K562 (cell line): ENCODE data around the gene INO80E. TPM values are rescaled to one million over a fixed set of nuclear protein-coding genes. Genes with fewer than 3 reads are reported as not detected.

Source experiments
- ATAC-seq: fragments of 200-7000 bp; cut with Tn5 transposase; 3 replicates; pipeline ENCODE4 v1.9.1; 2020; ENCODE audit warnings: moderate library complexity
- BruUV-seq: library from RNA; stranded (reverse); fragments of 400-500 nt; replicated peaks from 2 replicates; lab custom pipeline; 2021; lab: Mats Ljungman, UMichigan
- CTCF ChIA-PET: fragments of 300-600 bp; formaldehyde crosslinking; extraction: SDS; loops from one replicate; lab custom pipeline; 2021; ENCODE audit warnings: low intra/inter-chr PET ratio; lab: Yijun Ruan, JAX
- POLR2A ChIA-PET: fragments of 300-600, 350-650 bp; sonication (Branson Sonifier 250); formaldehyde crosslinking; extraction: SDS; loops from one replicate; lab custom pipeline; 2021; ENCODE audit warnings: antibody characterized with exemption, inconsistent platforms; lab: Yijun Ruan, JAX
- DNase-seq, 4 experiments: peaks; one replicate each; pipeline versions ENCODE4 v3.0.0 to v3.0.0-alpha.2; 2011 to 2018; ENCODE audit warnings: low spot score in 3 of 4, mixed read lengths in 3 of 4; ENCODE audit errors: extremely low read depth in 1 of 4
- FAIRE-seq: peaks from 2 replicates; lab custom pipeline; 2011; peaks lifted over from hg19 to GRCh38; lab: Jason Lieb, UNC
- H2AFZ ChIP-seq: 2 replicates; pipeline ENCODE4 v1.6.0; 2011; ENCODE audit warnings: low read depth, low read length, control low read depth, inconsistent platforms
- H3K27ac ChIP-seq: fragments of 200-600 bp; 3 replicates; pipeline ENCODE4 v1.8.0; 2011; ENCODE audit warnings: low read depth, mild to moderate bottlenecking, control low read depth, inconsistent platforms, low read length, moderate library complexity, mixed read lengths; ENCODE audit errors: extremely low read depth
- H3K27me3 ChIP-seq, 2 experiments: fragments of 300-600 bp in 1 of 2; 2 replicates in 1 of 2; 3 replicates in 1 of 2; pipeline versions ENCODE4 v1.6.0 to v1.8.0; 2011; ENCODE audit warnings: inconsistent platforms in 2 of 2, low read length in 2 of 2, mild to moderate bottlenecking in 1 of 2, mixed read lengths in 1 of 2, moderate library complexity in 1 of 2; ENCODE audit not compliant: control insufficient read depth in 2 of 2, insufficient read depth in 2 of 2
- H3K36me3 ChIP-seq: fragments of 300-600 bp; 3 replicates; pipeline ENCODE4 v1.8.0; 2011; ENCODE audit warnings: mild to moderate bottlenecking, low read length, inconsistent platforms; ENCODE audit not compliant: control insufficient read depth, insufficient read depth
- H3K4me1 ChIP-seq, 2 experiments: fragments of 200-600 bp in 1 of 2; replicated peaks in 1 of 2; 2 replicates in 1 of 2; 3 replicates in 1 of 2; pipeline versions ENCODE4 v1.5.1 to v1.8.0; 2011; ENCODE audit warnings: inconsistent platforms in 2 of 2, low read length in 2 of 2, mild to moderate bottlenecking in 1 of 2, mixed read lengths in 1 of 2, moderate library complexity in 1 of 2; ENCODE audit not compliant: control insufficient read depth in 2 of 2, insufficient read depth in 2 of 2
- H3K4me2 ChIP-seq: 2 replicates; pipeline ENCODE4 v1.6.1; 2011; ENCODE audit warnings: low read length, control low read depth, inconsistent platforms, mixed read lengths; ENCODE audit not compliant: insufficient read depth
- H3K4me3 ChIP-seq: fragments of 200-600 bp; sonication (generic), shearing (Covaris generic); 2 replicates; pipeline ENCODE4 v1.5.1; 2016; ENCODE audit warnings: control low read depth, inconsistent platforms
- H3K79me2 ChIP-seq: fragments of 200-600 bp; 3 replicates; pipeline ENCODE4 v1.8.0; 2011; ENCODE audit warnings: low read length, inconsistent platforms; ENCODE audit not compliant: control insufficient read depth, insufficient read depth
- H3K9ac ChIP-seq, 2 experiments: 2 replicates each; pipeline versions ENCODE4 v1.6.0 to v1.6.1; 2011; ENCODE audit warnings: low read depth in 2 of 2, low read length in 2 of 2, control low read depth in 1 of 2, inconsistent platforms in 1 of 2, mild to moderate bottlenecking in 1 of 2, mixed read lengths in 1 of 2; ENCODE audit not compliant: insufficient read depth in 1 of 2
- H3K9me1 ChIP-seq: one replicate; pipeline ENCODE4 v1.6.0; 2011; ENCODE audit warnings: inconsistent platforms, mild to moderate bottlenecking, low read length, moderate library complexity; ENCODE audit not compliant: control insufficient read depth, insufficient read depth
- H3K9me3 ChIP-seq: replicated peaks from 2 replicates; pipeline ENCODE4 v1.5.1; 2011; ENCODE audit warnings: low read depth, low read length, inconsistent platforms; ENCODE audit not compliant: control insufficient read depth, insufficient read depth
- H4K20me1 ChIP-seq: replicated peaks from 2 replicates; pipeline ENCODE4 v1.6.1; 2011; ENCODE audit warnings: low read length, inconsistent platforms, mixed read lengths; ENCODE audit not compliant: control insufficient read depth, insufficient read depth
- BMI1 ChIP-seq: fragments of 150-350 bp; IDR thresholded peaks from 2 replicates; pipeline ENCODE4 v1.6.1; 2014; ENCODE audit warnings: low read length
- CBFA2T2 ChIP-seq: fragments of 450-650 bp; conservative IDR thresholded peaks from 2 replicates; pipeline ENCODE4 v1.6.1; 2017; ENCODE audit warnings: mild to moderate bottlenecking
- CREB3 ChIP-seq: fragments of 450-650 bp; conservative IDR thresholded peaks from 2 replicates; pipeline ENCODE4 v1.6.1; 2016; ENCODE audit warnings: missing genetic modification characterization, low read depth, mild to moderate bottlenecking, missing compliant biosample characterization, moderate library complexity
- EP300 ChIP-seq: IDR thresholded peaks from 2 replicates; pipeline ENCODE4 v1.6.1; 2012; ENCODE audit warnings: low read length, improper control_type of control experiment
- ESRRA ChIP-seq: fragments of 450-650 bp; IDR thresholded peaks from 2 replicates; pipeline ENCODE4 v1.6.1; 2014; ENCODE audit warnings: low read depth, mild to moderate bottlenecking, moderate library complexity, borderline replicate concordance
- ETV6 ChIP-seq, 3 experiments: fragments of 150-350 bp in 1 of 3; sonication (generic) in 1 of 3; formaldehyde crosslinking in 1 of 3; IDR thresholded peaks; 2 replicates each; pipeline versions ENCODE4 v1.6.1 to v1.8.0; 2014 to 2022; ENCODE audit warnings: borderline replicate concordance in 2 of 3, low read depth in 2 of 3, antibody characterized with exemption in 1 of 3, low read length in 1 of 3, mild to moderate bottlenecking in 1 of 3, missing genetic modification reagents in 1 of 3
- EZH2 ChIP-seq: IDR thresholded peaks from 2 replicates; pipeline ENCODE4 v1.6.1; 2012; ENCODE audit warnings: low read depth, mild to moderate bottlenecking, inconsistent platforms, low read length, borderline replicate concordance
- GTF2E2 ChIP-seq: fragments of 200-800 bp; sonication (Bioruptor generic); IDR thresholded peaks from 2 replicates; pipeline ENCODE4 v1.6.1; 2016; ENCODE audit warnings: missing genetic modification characterization, missing compliant biosample characterization
- LEF1 ChIP-seq: fragments of 450-650 bp; IDR thresholded peaks from 2 replicates; pipeline ENCODE4 v1.6.1; 2016; ENCODE audit warnings: mild to moderate bottlenecking
- MIER1 ChIP-seq: fragments of 450-650 bp; IDR thresholded peaks from 2 replicates; pipeline ENCODE4 v1.6.1; 2016; ENCODE audit warnings: antibody characterized with exemption, mild to moderate bottlenecking, low read depth
- MXI1 ChIP-seq: IDR thresholded peaks from 2 replicates; pipeline ENCODE4 v1.6.1; 2011; ENCODE audit warnings: low read depth, mild to moderate bottlenecking, improper control_type of control experiment, low read length
- PHF8 ChIP-seq: fragments of 200-600 bp; sonication (generic); IDR thresholded peaks from 2 replicates; pipeline ENCODE4 v1.6.1; 2012; ENCODE audit warnings: mixed run types, mild to moderate bottlenecking, inconsistent platforms, low read length, moderate library complexity, borderline replicate concordance
- U2AF1 ChIP-seq: fragments of 200-400 bp; formaldehyde crosslinking; optimal IDR thresholded peaks from 2 replicates; pipeline ENCODE3; 2017; ENCODE audit warnings: mild to moderate bottlenecking, low read depth, low read length, moderate library complexity
- ZNF134 ChIP-seq: fragments of 250-450 bp; sonication (Bioruptor Pico); conservative IDR thresholded peaks from 2 replicates; pipeline ENCODE4 v1.4.0; 2020
- ZNF395 ChIP-seq: fragments of 200-800 bp; sonication (Bioruptor generic); IDR thresholded peaks from 2 replicates; pipeline ENCODE4 v1.6.1; 2017; ENCODE audit warnings: missing genetic modification characterization, missing compliant biosample characterization
- ZNF639 ChIP-seq, 2 experiments: fragments of 200-800 bp in 1 of 2; sonication (Bioruptor generic) in 1 of 2; sonication (generic) in 1 of 2; formaldehyde crosslinking in 1 of 2; IDR thresholded peaks in 1 of 2; conservative IDR thresholded peaks in 1 of 2; 2 replicates each; pipeline versions ENCODE4 v1.5.0 to v1.6.1; 2016 to 2020; ENCODE audit warnings: missing compliant biosample characterization in 1 of 2, missing genetic modification characterization in 1 of 2, missing genetic modification reagents in 1 of 2
- ZNF644 ChIP-seq: fragments of 200-800 bp; sonication (Bioruptor generic); IDR thresholded peaks from 2 replicates; pipeline ENCODE4 v1.6.1; 2016; ENCODE audit warnings: low read depth, missing genetic modification characterization, missing compliant biosample characterization
- ZNF75A ChIP-seq: fragments of 450-650 bp; formaldehyde crosslinking; IDR thresholded peaks from 2 replicates; pipeline ENCODE4 v1.4.0; 2020; ENCODE audit warnings: mild to moderate bottlenecking
- ZNF830 ChIP-seq: fragments of 250-450 bp; sonication (Bioruptor Pico); IDR thresholded peaks from 2 replicates; pipeline ENCODE4 v1.5.0; 2021; ENCODE audit warnings: mild to moderate bottlenecking
- WGBS: fragments of 100-300 bp; shearing (Covaris generic); methylation state at CpG from one replicate; pipeline ENCODE4 v1.1.6; 2016; ENCODE audit warnings: low coverage, mixed read lengths; ENCODE audit not compliant: insufficient coverage; ENCODE audit errors: missing lambda C conversion rate; 5-methylcytosine and 5-hydroxymethylcytosine counted together
- in situ Hi-C: fragments of 300-500 bp; cut with MboI; formaldehyde crosslinking; loops from 4 replicates; pipeline ENCODE4 v1.15.0; 2018; ENCODE audit warnings: inconsistent platforms, mixed read lengths
- intact Hi-C: fragments of 100-400 bp; cut with micrococcal nuclease; formaldehyde crosslinking; loops from 2 replicates; pipeline ENCODE4 v1.14.2; 2022
- polyA plus RNA-seq, 8 experiments: library from polyadenylated mRNA; depleted of rRNA in 4 of 8; stranded (reverse) in 5 of 8; unstranded in 3 of 8; fragments of >200 nt; fragmentation: Nextera tagmentation in 2 of 8; fragmentation: Illumina TruSeq in 1 of 8; extraction: Ambion mirVana in 2 of 8; extraction: Trizol in 1 of 8; gene quantifications; 2 replicates each; pipeline versions ENCODE4 v1.2.1 to v1.2.3, GENCODE V29; 2011 to 2014; ENCODE audit warnings: inconsistent platforms in 1 of 8, missing spikeins in 1 of 8
- total RNA-seq, 7 experiments: library from RNA; depleted of rRNA in 6 of 7; stranded (reverse); fragments of >200 nt in 6 of 7; fragmentation: Illumina TruSeq in 2 of 7; extraction: Trizol in 2 of 7; gene quantifications; 2 replicates each; pipeline versions ENCODE4 v1.2.1 to v1.2.3, GENCODE V29; 2011 to 2021; ENCODE audit warnings: low replicate concordance in 1 of 7

The INO80E gene
- total and polyA plus RNA-seq, 9 of the 15 experiments (the other 6 are each of a cell fraction or from before 2014, with no cell fraction given): 0.31 to 102 (median 49.3) TPM

GRCh38 chr16:29983420-29984136, 12.5 kb upstream of the INO80E start:
- FAIRE-seq: no peak
- Histone ChIP-seq H3K79me2 (no peaks in the 10 kb centered on the region), H3K9me3 (no peaks in the 10 kb centered on the region), H3K36me3 (peaks cover 100% of the 10 kb centered on the region), H4K20me1 (0 out of 2 replicates have a peak, but pooled peaks cover 2% of the 10 kb centered on the region), H3K9me1 (no peaks in the 10 kb centered on the region), H2AFZ (no peak overlapping the region), H3K27ac (no peak overlapping the region), H3K9ac (no peak overlapping the region), H3K4me1 (peaks cover 0 to 12% of the 10 kb centered on the region in 2 experiments; a peak in 1 of 5 replicates), H3K27me3 (no peaks in the 10 kb centered on the region), H3K4me2 (no peak overlapping the region), H3K4me3 (no peak overlapping the region)
- no peak for TF ChIP-seq ESRRA
- no peak for TF ChIP-seq ZNF134 (CRISPR knock-in tag)
- TF ChIP-seq CBFA2T2: no peak
- no peak for TF ChIP-seq CREB3 (tag)
- no peak for TF ChIP-seq ZNF639 (CRISPR knock-in tag; conservative IDR thresholded peaks at IDR 0.05 in 1 of 2, IDR thresholded peaks at IDR 0.05 in 1 of 2)
- TF ChIP-seq PHF8: no peak
- TF ChIP-seq EP300: no peak
- TF ChIP-seq MIER1: no peak
- no peak for TF ChIP-seq GTF2E2 (tag)
- TF ChIP-seq ZNF395 (CRISPR knock-in tag): no peak
- TF ChIP-seq BMI1: no peak
- TF ChIP-seq ZNF644: no peak
- TF ChIP-seq ZNF830 (CRISPR knock-in tag): no peak
- TF ChIP-seq EZH2: no peak
- no peak for TF ChIP-seq ETV6 (IDR thresholded peaks at IDR 0.05; ENCODE audit: borderline replicate concordance in 1 of 2, low read depth in 2 of 2, low read length in 1 of 2)
- TF ChIP-seq ETV6 (CRISPR knock-in tag; IDR thresholded peaks at IDR 0.05; ENCODE audit: borderline replicate concordance): no peak
- TF ChIP-seq LEF1: no peak
- TF ChIP-seq U2AF1: no peak
- TF ChIP-seq MXI1: no peak
- no peak for TF ChIP-seq ZNF75A (CRISPR knock-in tag)
- no peak for ATAC-seq
- DNase-seq: no peak
- in situ Hi-C loops (no loop called here), intact Hi-C loops (no loop called here)
- no TSS peak for BruUV-seq
- CTCF ChIA-PET: no interaction called here
- POLR2A ChIA-PET: interaction anchor here (0.6 to 2.5 kb wide), 4 partner anchors 10 to 76 kb away, joined by 3 to 6 read pairs (median 3); no protein-coding TSS in a partner anchor
- 92% methylated on average over 12 of the region's 12 CpGs for whole genome bisulfite sequencing
